HG03432 (cell line): Measurements from ENCODE around the gene FRMPD4.

Source experiments
- ATAC-seq: cut with Tn5 transposase; IDR thresholded peaks from one replicate; pipeline ENCODE4 v1.9.1; 2021; ENCODE audit warnings: mild to moderate bottlenecking, moderate library complexity; ENCODE audit not compliant: unreplicated experiment

FRMPD4 gene

GRCh38 chrX:12423346-12423745 is 285.1 kb downstream of the FRMPD4 start:
- no peak for ATAC-seq

GRCh38 chrX:12425496-12425895 is 287.2 kb downstream of the FRMPD4 start:
- no peak for ATAC-seq

GRCh38 chrX:12426420-12426819 is 288.1 kb downstream of the FRMPD4 start:
- no peak for ATAC-seq

- ATAC-seq: no peak
These were observed 296.2 kb downstream of the FRMPD4 start for GRCh38 chrX:12434493-12434892.

GRCh38 chrX:12439416-12439815 is 301.1 kb downstream of the FRMPD4 start:
- ATAC-seq: no peak

- no peak for ATAC-seq
These were observed 302.0 kb downstream of the FRMPD4 start for GRCh38 chrX:12440246-12440645.

- ATAC-seq: no peak
These were observed 303.3 kb downstream of the FRMPD4 start for GRCh38 chrX:12441381-12442128.

GRCh38 chrX:12443534-12444098 is 305.3 kb downstream of the FRMPD4 start:
- peak; percentile 94 for ATAC-seq

GRCh38 chrX:12446342-12447075 is 308.2 kb downstream of the FRMPD4 start:
- no peak for ATAC-seq

GRCh38 chrX:12447448-12448064 is 309.3 kb downstream of the FRMPD4 start:
- ATAC-seq: no peak

- no peak for ATAC-seq
These were observed 314.0 kb downstream of the FRMPD4 start for GRCh38 chrX:12452268-12452667.

GRCh38 chrX:12460929-12461328 is 322.7 kb downstream of the FRMPD4 start:
- no peak for ATAC-seq

- no peak for ATAC-seq
These were observed 324.8 kb downstream of the FRMPD4 start for GRCh38 chrX:12463052-12463451.

GRCh38 chrX:12463873-12464272 is 325.6 kb downstream of the FRMPD4 start:
- no peak for ATAC-seq

GRCh38 chrX:12467321-12467720 is 329.0 kb downstream of the FRMPD4 start:
- ATAC-seq: no peak

- ATAC-seq: no peak
These were observed 331.0 kb downstream of the FRMPD4 start for GRCh38 chrX:12469296-12469695.

GRCh38 chrX:12471061-12471460 is 332.8 kb downstream of the FRMPD4 start:
- ATAC-seq: no peak

GRCh38 chrX:12480956-12481355 is 342.7 kb downstream of the FRMPD4 start:
- ATAC-seq: no peak

- no peak for ATAC-seq
These were observed 349.9 kb downstream of the FRMPD4 start for GRCh38 chrX:12488220-12488619.

GRCh38 chrX:12488771-12489170 is 350.5 kb downstream of the FRMPD4 start:
- no peak for ATAC-seq

- no peak for ATAC-seq
These were observed 351.1 kb downstream of the FRMPD4 start for GRCh38 chrX:12489341-12489740.
